IMR-90 (cell line): ENCODE results near the gene RIOK1. TPM values are rescaled to one million over a fixed set of nuclear protein-coding genes. Genes with fewer than 3 reads are reported as not detected.

Experiments used
- ATAC-seq: fragments of 200-7000 bp; cut with Tn5 transposase; 2 replicates; pipeline ENCODE4 v1.9.1; 2020; ENCODE audit warnings: low read depth, mild to moderate bottlenecking, moderate library complexity
- BruUV-seq: library from RNA; stranded (reverse); fragments of 400-500 nt; replicated peaks from 2 replicates; lab custom pipeline; 2021; lab: Mats Ljungman, UMichigan
- CTCF ChIA-PET: fragments of 300-600 bp; formaldehyde crosslinking; extraction: SDS; loops from one replicate; lab custom pipeline; 2021; ENCODE audit warnings: antibody characterized with exemption; lab: Yijun Ruan, JAX
- POLR2A ChIA-PET: fragments of 300-600 bp; sonication (Branson Sonifier 250); formaldehyde crosslinking; loops from one replicate; lab custom pipeline; 2022; ENCODE audit warnings: antibody characterized with exemption; ENCODE audit not compliant: unreplicated experiment; lab: Charles Lee
- DNase-seq: peaks from one replicate; pipeline ENCODE4 v3.0.0; 2013
- H2AFZ ChIP-seq: replicated peaks from 2 replicates; pipeline ENCODE3; 2013; ENCODE audit warnings: low read length, mild to moderate bottlenecking; ENCODE audit not compliant: poor library complexity
- H2AK5ac ChIP-seq: 2 replicates; pipeline ENCODE4 v1.6.1; 2013; ENCODE audit warnings: low read depth, low read length, inconsistent platforms
- H2AK9ac ChIP-seq: replicated peaks from 2 replicates; pipeline ENCODE3; 2013; ENCODE audit warnings: mild to moderate bottlenecking, low read depth, low read length, moderate library complexity; ENCODE audit not compliant: poor library complexity
- H2BK120ac ChIP-seq: 2 replicates; pipeline ENCODE4 v1.6.1; 2013; ENCODE audit warnings: low read depth, low read length, inconsistent platforms
- H2BK15ac ChIP-seq: 3 replicates; pipeline ENCODE4 v1.6.1; 2013; ENCODE audit warnings: low read depth, low read length, inconsistent platforms
- H2BK20ac ChIP-seq: 2 replicates; pipeline ENCODE4 v1.6.1; 2013; ENCODE audit warnings: low read depth, mild to moderate bottlenecking, inconsistent platforms, low read length, moderate library complexity
- H2BK5ac ChIP-seq: 2 replicates; pipeline ENCODE4 v1.6.1; 2013; ENCODE audit warnings: mild to moderate bottlenecking, low read depth, low read length, inconsistent platforms; ENCODE audit not compliant: poor library complexity, severe bottlenecking
- H3K14ac ChIP-seq: replicated peaks from 2 replicates; pipeline ENCODE4 v1.6.1; 2013; ENCODE audit warnings: low read depth, low read length, inconsistent platforms
- H3K18ac ChIP-seq: 2 replicates; pipeline ENCODE4 v1.6.1; 2013; ENCODE audit warnings: low read depth, low read length, control low read depth
- H3K23ac ChIP-seq: 2 replicates; pipeline ENCODE4 v1.6.1; 2013; ENCODE audit warnings: low read depth, low read length, inconsistent platforms
- H3K27ac ChIP-seq: 2 replicates; pipeline ENCODE4 v1.5.1; 2013; ENCODE audit warnings: mild to moderate bottlenecking, control low read depth, low read length; ENCODE audit not compliant: insufficient read depth
- H3K27me3 ChIP-seq: 2 replicates; pipeline ENCODE4 v1.6.1; 2013; ENCODE audit warnings: low read length; ENCODE audit not compliant: control insufficient read depth, insufficient read depth
- H3K36me3 ChIP-seq: 2 replicates; pipeline ENCODE4 v1.6.1; 2013; ENCODE audit warnings: low read length, mixed read lengths; ENCODE audit not compliant: control insufficient read depth, insufficient read depth
- H3K4ac ChIP-seq: 2 replicates; pipeline ENCODE4 v1.6.1; 2013; ENCODE audit warnings: low read depth, low read length, inconsistent platforms
- H3K4me1 ChIP-seq: 2 replicates; pipeline ENCODE4 v1.6.1; 2013; ENCODE audit warnings: low read length, mixed read lengths; ENCODE audit not compliant: control insufficient read depth, insufficient read depth
- H3K4me2 ChIP-seq: 2 replicates; pipeline ENCODE4 v1.6.1; 2013; ENCODE audit warnings: low read depth, mild to moderate bottlenecking, control low read depth, low read length, moderate library complexity
- H3K4me3 ChIP-seq: 2 replicates; pipeline ENCODE4 v1.5.1; 2013; ENCODE audit warnings: low read depth, mild to moderate bottlenecking, control low read depth, low read length, moderate library complexity; ENCODE audit not compliant: insufficient read depth
- H3K56ac ChIP-seq: 2 replicates; pipeline ENCODE4 v1.6.1; 2013; ENCODE audit warnings: low read length, inconsistent platforms; ENCODE audit not compliant: insufficient read depth; ENCODE audit errors: extremely low read depth
- H3K79me1 ChIP-seq, 2 experiments: 2 replicates each; pipeline ENCODE4 v1.6.1; 2013; ENCODE audit warnings: low read length in 2 of 2, inconsistent platforms in 1 of 2, low read depth in 1 of 2
- H3K9ac ChIP-seq: 2 replicates; pipeline ENCODE4 v1.6.1; 2013; ENCODE audit warnings: low read depth, low read length, control low read depth
- H3K9me1 ChIP-seq: 2 replicates; pipeline ENCODE4 v1.6.1; 2013; ENCODE audit warnings: low read length, inconsistent platforms; ENCODE audit not compliant: insufficient read depth
- H3K9me3 ChIP-seq: 2 replicates; pipeline ENCODE4 v1.6.1; 2013; ENCODE audit warnings: low read length; ENCODE audit not compliant: control insufficient read depth, insufficient read depth
- H4K20me1 ChIP-seq: 2 replicates; pipeline ENCODE4 v1.6.1; 2013; ENCODE audit warnings: low read length, inconsistent platforms; ENCODE audit not compliant: insufficient read depth
- H4K5ac ChIP-seq: 2 replicates; pipeline ENCODE4 v1.6.1; 2013; ENCODE audit warnings: mild to moderate bottlenecking, low read depth, low read length, control low read depth
- H4K8ac ChIP-seq, 2 experiments: 2 replicates each; pipeline ENCODE4 v1.6.1; 2013; ENCODE audit warnings: low read depth in 2 of 2, low read length in 2 of 2, control low read depth in 1 of 2, inconsistent platforms in 1 of 2
- H4K91ac ChIP-seq: 2 replicates; pipeline ENCODE4 v1.6.1; 2013; ENCODE audit warnings: low read depth, low read length, inconsistent platforms; ENCODE audit not compliant: insufficient read depth
- BHLHE40 ChIP-seq: fragments of 150-350 bp; IDR thresholded peaks from 2 replicates; pipeline ENCODE4 v1.6.1; 2016; ENCODE audit warnings: mild to moderate bottlenecking, low read depth, low read length
- CEBPB ChIP-seq: IDR thresholded peaks from 2 replicates; pipeline ENCODE4 v1.6.1; 2012; ENCODE audit warnings: low read depth, low read length, improper control_type of control experiment
- CHD1 ChIP-seq: IDR thresholded peaks from 2 replicates; pipeline ENCODE4 v1.6.1; 2012; ENCODE audit warnings: low read depth, low read length, improper control_type of control experiment
- CTCF ChIP-seq: conservative IDR thresholded peaks from 2 replicates; pipeline ENCODE4 v1.5.1; 2012; ENCODE audit warnings: mild to moderate bottlenecking, low read depth, low read length, improper control_type of control experiment
- ELK1 ChIP-seq: fragments of 150-350 bp; IDR thresholded peaks from 2 replicates; pipeline ENCODE4 v1.6.1; 2016; ENCODE audit warnings: low read depth, mild to moderate bottlenecking, low read length, moderate library complexity, borderline replicate concordance
- FOS ChIP-seq: fragments of 150-350 bp; IDR thresholded peaks from 2 replicates; pipeline ENCODE4 v1.6.1; 2016; ENCODE audit warnings: low read depth, low read length
- MAFK ChIP-seq: IDR thresholded peaks from 2 replicates; pipeline ENCODE4 v1.6.1; 2012; ENCODE audit warnings: low read depth, low read length, improper control_type of control experiment
- MAZ ChIP-seq: IDR thresholded peaks from 2 replicates; pipeline ENCODE4 v1.6.1; 2012; ENCODE audit warnings: low read depth, mild to moderate bottlenecking, low read length, improper control_type of control experiment, moderate library complexity, borderline replicate concordance
- MXI1 ChIP-seq: IDR thresholded peaks from 2 replicates; pipeline ENCODE4 v1.6.1; 2012; ENCODE audit warnings: low read depth, mild to moderate bottlenecking, low read length, moderate library complexity, borderline replicate concordance
- POLR2A ChIP-seq: IDR thresholded peaks from 2 replicates; pipeline ENCODE4 v1.6.1; 2012; ENCODE audit warnings: mild to moderate bottlenecking, low read depth, low read length
- RAD21 ChIP-seq: IDR thresholded peaks from 2 replicates; pipeline ENCODE4 v1.6.1; 2012; ENCODE audit warnings: low read length, improper control_type of control experiment
- RCOR1 ChIP-seq: IDR thresholded peaks from 2 replicates; pipeline ENCODE4 v1.6.1; 2012; ENCODE audit warnings: mild to moderate bottlenecking, low read length, improper control_type of control experiment; ENCODE audit not compliant: insufficient replicate concordance
- SMC3 ChIP-seq: fragments of 150-350 bp; IDR thresholded peaks from 2 replicates; pipeline ENCODE4 v1.6.1; 2016; ENCODE audit warnings: low read depth, mild to moderate bottlenecking, antibody characterized with exemption, low read length, moderate library complexity
- WGBS, 2 experiments: methylation state at CpG; one replicate each; pipeline versions ENCODE4 v1.1.5 to v1.1.7; 2013; ENCODE audit warnings: missing lambda C conversion rate in 2 of 2; ENCODE audit not compliant: insufficient read length in 1 of 2; ENCODE audit errors: extremely low coverage in 2 of 2; 5-methylcytosine and 5-hydroxymethylcytosine counted together
- dilution Hi-C: fragments of 300-500 bp; cut with HindIII; formaldehyde crosslinking; loops from one replicate; pipeline ENCODE4 v1.14.3; 2018; ENCODE audit warnings: low sequenced_read_pairs; ENCODE audit not compliant: unreplicated experiment
- in situ Hi-C: fragments of 300-500 bp; cut with MboI; formaldehyde crosslinking; loops from 3 replicates; pipeline ENCODE4 v1.14.3; 2019; ENCODE audit warnings: low sequenced_read_pairs, inconsistent platforms, mixed read lengths
- intact Hi-C: fragments of 100-400 bp; cut with micrococcal nuclease; formaldehyde crosslinking; loops from 2 replicates; pipeline ENCODE4 v1.10.0; 2022
- polyA plus RNA-seq, 3 experiments: library from polyadenylated mRNA; depleted of rRNA; stranded (reverse); fragments of >200 nt; gene quantifications; 2 replicates each; pipeline ENCODE4 v1.2.3, GENCODE V29; 2012; ENCODE audit warnings: low replicate concordance in 1 of 3
- total RNA-seq: library from RNA; depleted of rRNA; stranded (reverse); fragments of >200 nt; gene quantifications from 2 replicates; pipeline ENCODE4 v1.2.3, GENCODE V29; 2012
- TF ChIP-seq, protein P1 (sequence below): fragments of 150-350 bp; IDR thresholded peaks from 2 replicates; pipeline ENCODE4 v1.6.1; 2017; ENCODE audit warnings: mild to moderate bottlenecking, antibody characterized with exemption, low read length, low read depth

The RIOK1 gene
- total and polyA plus RNA-seq, 2 of the 4 experiments (the other 2 are of a cell fraction) = 17.0 to 17.8 TPM

DNA sequence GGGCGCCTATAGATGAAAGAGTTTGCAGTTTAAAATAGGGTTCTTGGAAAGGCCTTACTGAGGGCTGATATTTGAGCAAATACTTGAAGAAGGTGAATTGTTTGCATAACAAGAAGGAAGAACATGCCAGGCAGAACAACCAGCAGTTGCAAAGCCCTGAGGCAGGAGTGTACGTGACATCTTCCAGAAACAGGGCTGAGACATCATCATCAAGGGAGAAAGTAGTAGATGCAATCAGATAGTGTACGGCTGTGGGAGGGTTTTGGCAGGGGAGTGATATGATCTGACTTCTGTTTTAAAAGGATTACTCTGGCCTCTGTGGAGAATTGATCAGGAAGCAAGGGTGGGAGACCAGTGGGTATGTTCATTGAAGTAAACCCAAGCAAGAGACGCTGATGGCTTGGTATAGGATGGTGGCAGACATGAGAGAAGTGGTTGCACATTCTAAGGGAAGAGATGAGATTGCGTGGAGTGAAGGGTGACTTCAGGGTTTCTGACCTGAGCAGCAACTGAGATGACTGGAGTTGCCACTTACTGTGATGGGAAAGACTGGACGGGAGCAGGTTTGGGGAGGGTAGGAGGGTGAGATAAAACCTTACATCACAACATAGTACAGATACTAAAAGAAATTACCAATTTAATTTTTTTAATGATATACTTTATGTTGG, 28.8 kb downstream of the RIOK1 start:
- no peak overlapping the region for H2BK120ac ChIP-seq
- BruUV-seq = no TSS peak
- H3K56ac ChIP-seq = no peak overlapping the region
- no peak overlapping the region for H2BK15ac ChIP-seq
- WGBS, 2 experiments = 50% methylated on average over 2 of the region's 6 CpGs; no CpG with 5 or more reads in 1 of the 2 experiments
- intact Hi-C loops = loop anchor here (2.0 kb wide), 1 partner anchor 172 kb away; the partner anchor contains the start of gene SNRNP48
- no peak overlapping the region for H2AK5ac ChIP-seq
- no peak overlapping the region for H3K9ac ChIP-seq
- H3K23ac ChIP-seq = peak overlapping the region; percentile 66; the same call in 1 of the 2 replicates
- H2AK9ac ChIP-seq = no peak overlapping the region
- H3K14ac ChIP-seq = no peak overlapping the region; the same call in 1 of the 2 replicates
- H2BK20ac ChIP-seq = no peak overlapping the region
- peak overlapping the region; percentile 8; the same call in 1 of the 2 replicates for H3K27ac ChIP-seq
- H4K8ac ChIP-seq = no peak overlapping the region
- peaks cover 5 to 6% of the 10 kb centered on the region in 2 experiments; a peak in 1 of 4 replicates for H3K79me1 ChIP-seq
- peak overlapping the region; percentile 9; the same call in 1 of the 2 replicates for H4K91ac ChIP-seq
- peak overlapping the region; percentile 33; the same call in 1 of the 2 replicates for H3K18ac ChIP-seq
- H3K27me3 ChIP-seq = no peaks in the 10 kb centered on the region
- 0 out of 2 replicates have a peak, but pooled peaks cover 3% of the 10 kb centered on the region for H4K20me1 ChIP-seq
- dilution Hi-C loops = no loop called here
- H3K4ac ChIP-seq = 0 out of 2 replicates have a peak overlapping the region, but pooled peaks have one; percentile 33
- peaks cover 9% of the 10 kb centered on the region for H3K36me3 ChIP-seq
- H3K4me3 ChIP-seq = no peak overlapping the region
- ATAC-seq (no peak), DNase-seq (peak; percentile 21)
- 0 out of 2 replicates have a peak overlapping the region, but pooled peaks have one; percentile 8 for H4K5ac ChIP-seq
- peaks cover 10% of the 10 kb centered on the region; the same call in 1 of the 2 replicates for H3K9me1 ChIP-seq
- H2AFZ ChIP-seq = no peak overlapping the region
- no peak overlapping the region for H3K4me2 ChIP-seq
- ChIA-PET POLR2A (no interaction called here), CTCF (interaction anchor here (1.0 kb wide), 1 partner anchor 9 kb away, joined by 3 read pairs; no protein-coding TSS in a partner anchor)
- no peak overlapping the region for H2BK5ac ChIP-seq
- H3K4me1 ChIP-seq = peaks cover 11% of the 10 kb centered on the region
- in situ Hi-C loops = no loop called here
- H3K9me3 ChIP-seq = no peaks in the 10 kb centered on the region
- TF ChIP-seq CHD1 = no peak
- TF ChIP-seq RCOR1 = no peak
- no peak for TF ChIP-seq MXI1
- TF ChIP-seq CTCF = no peak
- no peak for TF ChIP-seq MAFK
- no peak for TF ChIP-seq CEBPB
- TF ChIP-seq FOS = no peak
- no peak for TF ChIP-seq POLR2A
- TF ChIP-seq SMC3 = no peak
- TF ChIP-seq, protein P1, sequence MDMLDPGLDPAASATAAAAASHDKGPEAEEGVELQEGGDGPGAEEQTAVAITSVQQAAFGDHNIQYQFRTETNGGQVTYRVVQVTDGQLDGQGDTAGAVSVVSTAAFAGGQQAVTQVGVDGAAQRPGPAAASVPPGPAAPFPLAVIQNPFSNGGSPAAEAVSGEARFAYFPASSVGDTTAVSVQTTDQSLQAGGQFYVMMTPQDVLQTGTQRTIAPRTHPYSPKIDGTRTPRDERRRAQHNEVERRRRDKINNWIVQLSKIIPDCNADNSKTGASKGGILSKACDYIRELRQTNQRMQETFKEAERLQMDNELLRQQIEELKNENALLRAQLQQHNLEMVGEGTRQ = no peak
- TF ChIP-seq BHLHE40 = no peak
- TF ChIP-seq MAZ = no peak
- no peak for TF ChIP-seq ELK1
- no peak for TF ChIP-seq RAD21
